Hepatic stellate cell (primary cell): ENCODE measurements around the gene RAD50.
A peak's percentile ranks its signal among the peaks of the same experiment; 100 is the strongest.
"Not testable (repeated sequence)": the region's sequence is repeated elsewhere in the genome, so short reads cannot be mapped to it uniquely, and the experiment has no call there.

Experiments
- DNase-seq: peaks from one replicate; pipeline ENCODE4 v3.0.0; 2011; ENCODE audit warnings: low spot score

Gene RAD50

DNA sequence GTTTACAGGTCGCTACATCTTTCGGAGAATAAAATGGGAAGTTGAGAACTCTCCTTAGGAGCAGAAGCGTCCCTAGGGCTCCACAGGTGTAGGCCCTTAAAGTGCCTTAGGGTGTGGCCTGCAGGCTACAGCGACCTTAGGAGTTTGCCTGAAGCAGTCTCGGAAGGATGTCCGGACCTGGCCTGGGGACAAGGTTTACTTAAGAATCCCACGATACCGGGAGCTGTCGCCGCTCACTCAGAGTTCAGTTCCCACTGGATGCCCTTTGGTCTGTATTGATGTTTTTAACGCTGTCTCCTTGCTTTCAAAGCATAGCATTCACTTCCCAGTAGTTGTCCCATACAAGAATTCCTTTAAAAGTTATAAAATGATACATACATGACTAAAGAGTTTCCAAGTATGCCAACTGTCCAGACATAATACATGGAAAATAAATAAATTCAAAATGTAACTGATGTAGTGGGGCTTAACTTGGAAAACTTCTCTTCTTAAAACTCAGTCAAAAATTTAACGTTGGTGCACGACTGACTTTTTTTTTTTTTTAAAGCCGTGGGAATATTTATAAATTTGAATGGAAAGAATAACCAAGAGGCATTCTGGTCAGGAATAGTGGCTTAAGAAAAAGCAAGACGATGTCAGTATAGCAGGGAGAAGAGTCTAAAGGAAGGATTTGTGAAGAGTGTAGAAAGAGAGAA lies 848 bp downstream of the RAD50 start:
- DNase-seq, result peak; percentile 16

DNA sequence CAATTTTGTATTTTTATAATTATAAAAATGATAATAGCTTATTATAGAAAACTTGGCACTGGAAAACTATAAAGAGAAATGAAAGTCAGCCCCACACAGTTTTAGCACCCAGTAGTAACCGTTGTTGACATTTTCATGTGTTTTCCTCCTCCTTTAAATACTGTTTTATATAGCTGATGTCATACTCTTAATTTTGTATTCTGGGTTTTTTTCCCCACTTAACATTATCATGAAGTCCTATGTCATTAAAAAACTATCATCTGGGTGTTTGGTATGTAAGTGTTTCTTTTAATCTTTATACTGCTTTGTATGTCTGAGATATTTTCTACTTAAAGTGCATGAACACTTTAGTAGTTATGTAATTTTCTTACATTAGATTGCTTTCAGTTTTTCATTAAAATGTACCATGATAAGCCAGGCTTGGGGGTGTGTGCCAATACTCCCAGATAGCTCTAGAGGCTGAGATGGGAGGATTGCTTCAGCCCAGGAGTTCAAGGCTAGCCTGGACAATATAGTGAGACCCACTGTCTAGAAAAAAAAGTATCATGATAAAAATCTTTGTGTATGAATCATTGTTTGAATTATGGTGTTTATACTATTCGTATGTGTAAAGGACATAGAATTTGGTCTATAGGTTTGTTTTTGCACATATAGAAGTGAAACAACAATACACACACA lies 2.7 kb downstream of the RAD50 start:
- DNase-seq, result no peak

GRCh38 chr5:132561601-132562000 lies 4.8 kb downstream of the RAD50 start:
- DNase-seq, result no peak

DNA sequence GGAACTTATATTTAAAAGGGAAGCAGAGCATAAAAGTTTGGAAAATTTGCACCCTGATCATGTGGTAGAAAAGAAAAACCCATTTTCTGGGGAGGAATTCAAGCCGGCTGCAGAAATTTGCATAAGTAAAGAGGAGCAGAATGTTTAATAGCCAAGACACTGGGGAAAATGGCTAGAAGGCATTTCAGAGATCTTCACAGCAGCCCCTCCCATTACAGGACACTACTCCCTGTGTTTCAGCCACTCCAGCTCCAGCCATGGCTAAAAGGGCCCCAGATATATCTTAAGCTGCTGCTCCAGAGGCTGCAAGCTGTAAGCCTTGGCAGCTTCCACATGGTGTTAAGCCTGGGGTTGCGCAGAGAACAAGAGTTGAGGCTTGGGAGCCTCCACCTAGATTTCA lies 7.8 kb downstream of the RAD50 start:
- not testable (repeated sequence) for DNase-seq

DNA sequence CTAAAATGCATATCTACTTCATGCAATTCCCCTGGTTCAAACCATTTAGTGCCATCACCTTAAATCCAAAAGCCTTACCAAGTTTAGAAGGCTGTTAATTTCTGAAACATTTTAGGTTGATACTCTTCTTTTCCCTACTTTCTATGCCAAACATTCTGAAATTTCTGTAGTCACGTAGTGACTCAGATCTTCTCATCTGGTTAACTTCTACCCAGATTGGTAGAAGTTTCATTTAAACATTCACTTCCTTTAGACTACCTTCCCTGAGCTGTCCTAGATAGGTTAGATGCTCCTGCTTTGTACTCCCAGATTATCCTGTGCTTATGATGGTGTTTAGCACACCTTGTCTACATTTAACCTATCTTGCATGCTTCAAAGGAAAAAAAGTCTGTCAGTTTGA lies 9.9 kb downstream of the RAD50 start:
- DNase-seq, result no peak

- no peak for DNase-seq
Observed at GRCh38 chr5:132576123-132576522, 19.3 kb downstream of the RAD50 start.

GRCh38 chr5:132584560-132584959 lies 27.8 kb downstream of the RAD50 start:
- not testable (repeated sequence) for DNase-seq

GRCh38 chr5:132586063-132586462 lies 29.3 kb downstream of the RAD50 start:
- no peak for DNase-seq

- DNase-seq, result no peak
Observed at GRCh38 chr5:132589467-132589866, 32.7 kb downstream of the RAD50 start.

DNA sequence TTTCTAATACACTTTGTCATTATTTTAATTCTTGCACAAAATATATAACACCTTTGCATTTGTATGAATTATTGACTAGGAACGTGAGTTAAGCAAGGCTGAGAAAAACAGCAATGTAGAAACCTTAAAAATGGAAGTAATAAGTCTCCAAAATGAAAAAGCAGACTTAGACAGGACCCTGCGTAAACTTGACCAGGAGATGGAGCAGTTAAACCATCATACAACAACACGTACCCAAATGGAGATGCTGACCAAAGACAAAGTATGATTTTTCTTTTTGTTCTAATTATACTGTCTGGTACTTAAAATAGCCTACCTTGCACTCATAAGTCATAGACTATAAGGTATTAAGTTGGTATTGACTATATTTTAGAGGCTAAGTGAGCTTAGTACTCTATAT lies 34.4 kb downstream of the RAD50 start:
- DNase-seq, result peak; percentile 1

DNA sequence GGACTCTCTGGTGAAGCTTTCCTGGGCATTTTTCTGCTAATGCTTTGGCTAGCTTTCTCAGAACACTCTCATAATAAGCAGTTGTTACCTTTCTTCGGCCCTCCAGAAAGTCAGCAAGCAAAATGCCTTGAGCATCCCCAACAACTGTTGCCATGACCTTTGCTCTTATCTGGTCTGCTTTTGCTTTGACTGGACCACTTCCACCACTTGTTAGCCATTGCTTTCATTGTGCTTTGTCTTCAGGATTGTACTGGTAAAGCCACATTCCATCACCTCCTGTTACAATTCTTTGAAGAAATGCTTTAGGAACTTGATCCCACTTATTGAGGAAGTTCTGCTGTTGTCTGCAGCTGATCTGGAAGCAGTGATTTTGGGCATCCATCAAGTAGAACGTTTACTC lies 35.7 kb downstream of the RAD50 start:
- no peak for DNase-seq

- DNase-seq, result no peak
Observed at GRCh38 chr5:132594170-132594569, 37.4 kb downstream of the RAD50 start.

DNA sequence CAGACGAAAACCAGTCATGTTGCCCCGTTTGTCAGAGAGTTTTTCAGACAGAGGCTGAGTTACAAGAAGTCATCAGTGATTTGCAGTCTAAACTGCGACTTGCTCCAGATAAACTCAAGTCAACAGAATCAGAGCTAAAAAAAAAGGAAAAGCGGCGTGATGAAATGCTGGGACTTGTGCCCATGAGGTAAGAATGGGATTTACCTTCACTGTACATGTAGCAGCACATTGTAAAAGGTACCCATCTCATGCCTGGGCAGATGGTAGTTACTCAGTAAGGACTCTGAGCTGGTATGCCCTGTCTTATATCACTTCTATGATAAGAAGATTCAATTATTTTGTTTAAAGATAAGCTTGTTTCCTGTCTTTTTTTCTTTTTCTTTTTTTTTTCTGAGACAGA lies 38.8 kb downstream of the RAD50 start:
- DNase-seq, result no peak

GRCh38 chr5:132601071-132601728 lies 44.4 kb downstream of the RAD50 start:
- no peak for DNase-seq

DNA sequence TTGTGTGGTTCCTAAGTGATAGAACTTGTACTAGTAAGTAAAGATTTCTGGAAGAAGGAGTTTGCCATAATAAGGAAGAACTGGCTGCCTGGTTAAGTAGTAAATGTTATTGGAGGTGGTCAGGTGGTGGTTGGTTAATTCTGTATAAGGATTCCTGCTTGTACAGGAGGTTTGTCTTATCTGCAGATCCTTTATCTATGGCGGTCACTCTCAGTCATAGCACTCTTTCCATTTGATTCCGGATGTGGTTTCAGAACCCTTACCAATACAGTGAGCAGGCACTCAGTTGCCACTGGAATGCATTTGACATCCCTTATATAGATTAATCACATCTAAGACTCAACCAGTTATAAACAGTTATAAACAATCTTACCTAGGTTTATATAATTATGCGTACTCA lies 50.3 kb downstream of the RAD50 start:
- DNase-seq, result no peak

DNA sequence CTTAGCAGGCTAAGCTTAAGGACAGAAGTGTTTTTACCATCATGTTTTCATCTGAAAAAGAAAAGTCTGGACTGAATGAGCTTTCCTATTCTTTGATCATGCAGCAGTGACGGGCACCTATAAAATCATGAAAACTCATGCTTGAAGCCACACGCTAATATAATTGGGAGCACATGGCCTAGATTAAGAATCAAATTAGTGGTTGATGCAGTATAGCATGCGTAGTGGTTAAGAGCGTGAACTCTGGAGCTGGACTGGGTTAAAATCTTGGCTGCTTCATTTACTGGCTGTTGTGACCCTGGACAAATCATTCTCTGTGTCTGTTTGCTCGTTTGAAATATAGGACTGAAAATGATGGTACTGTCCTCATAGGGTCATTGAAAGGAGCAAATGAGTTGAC lies 51.3 kb downstream of the RAD50 start:
- DNase-seq, result no peak

DNA sequence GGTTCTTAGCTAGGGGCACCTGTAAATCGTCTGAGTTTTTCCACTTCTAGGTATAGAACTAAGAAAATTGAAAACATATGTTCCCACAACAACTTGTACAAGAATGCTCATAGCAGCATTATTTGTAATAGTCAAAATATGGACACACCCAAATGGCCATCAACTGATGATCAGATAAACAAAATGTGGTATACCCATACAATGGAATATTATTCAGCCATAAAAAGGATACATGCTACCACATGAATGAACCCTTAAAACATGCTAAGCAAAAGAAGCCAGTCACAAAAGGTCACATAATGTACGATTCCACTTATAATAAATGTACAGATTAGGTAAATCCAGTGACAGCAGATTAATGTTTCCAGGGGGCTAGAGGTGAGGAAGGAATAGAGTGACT lies 55.2 kb downstream of the RAD50 start:
- DNase-seq, result no peak

GRCh38 chr5:132612846-132613245 lies 56.1 kb downstream of the RAD50 start:
- no peak for DNase-seq

DNA sequence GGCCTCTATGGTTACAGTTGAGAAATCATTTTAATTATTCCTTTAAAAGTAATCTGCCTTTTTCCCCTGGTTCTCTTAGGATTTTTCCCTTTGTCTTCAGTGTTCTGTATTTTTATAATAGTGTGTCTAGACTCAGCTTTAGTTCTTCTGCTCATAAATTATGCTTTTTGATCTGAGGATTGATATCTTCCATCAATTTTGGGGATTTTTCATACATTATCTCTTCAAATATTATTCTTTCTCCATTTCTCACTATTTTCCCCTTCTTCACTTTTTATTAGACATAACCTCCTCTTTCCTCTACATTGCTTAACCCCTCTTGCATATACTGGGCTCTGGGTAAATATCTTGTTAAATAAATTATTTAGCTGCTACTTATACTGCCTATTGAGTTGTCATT lies 64.9 kb downstream of the RAD50 start:
- no peak for DNase-seq

GRCh38 chr5:132622608-132623007 lies 65.8 kb downstream of the RAD50 start:
- DNase-seq, result no peak

- DNase-seq, result no peak
Observed at GRCh38 chr5:132627470-132627869, 70.7 kb downstream of the RAD50 start.

GRCh38 chr5:132628814-132629213 lies 72.0 kb downstream of the RAD50 start:
- DNase-seq, result no peak

DNA sequence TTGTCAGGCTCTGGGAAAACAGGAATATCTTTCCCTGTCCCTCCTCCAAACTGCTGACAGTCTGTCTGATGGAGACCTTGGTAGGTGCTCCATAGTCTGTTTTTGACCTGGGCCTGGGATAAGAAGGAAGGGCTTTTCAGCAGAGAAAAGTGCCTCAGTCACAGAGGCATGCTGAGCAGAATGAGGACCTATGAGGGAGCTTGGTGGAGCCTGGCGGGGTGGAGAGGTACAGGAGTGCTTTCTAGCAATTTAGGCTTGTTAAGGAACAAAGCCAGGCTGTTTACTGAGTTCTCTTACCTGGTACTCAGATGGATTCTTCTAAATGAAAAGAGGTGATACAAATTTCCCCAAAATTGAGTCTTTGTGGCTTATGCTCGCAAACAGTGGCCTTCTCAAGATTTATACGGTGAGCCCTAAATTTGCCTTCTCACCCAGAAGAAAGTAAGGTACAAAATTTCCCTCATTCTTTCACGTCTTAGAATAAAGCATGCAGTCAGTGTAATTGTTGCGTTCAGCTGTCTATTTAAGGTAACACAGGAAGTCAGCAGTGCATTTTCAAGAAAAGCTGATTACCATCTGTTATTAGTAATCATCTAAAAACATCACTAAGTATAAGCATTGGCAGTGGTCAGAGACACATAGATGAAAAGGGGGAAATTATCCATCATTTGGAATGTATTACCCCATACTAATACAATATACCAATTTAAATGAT lies 72.6 kb downstream of the RAD50 start:
- DNase-seq, result no peak
